GM19395 (cell line): ENCODE results near the gene ABCG4.

Experiments used
- ATAC-seq: cut with Tn5 transposase; IDR thresholded peaks from one replicate; pipeline ENCODE4 v1.9.1; 2021; ENCODE audit warnings: mild to moderate bottlenecking, moderate library complexity; ENCODE audit not compliant: unreplicated experiment

ABCG4 gene

DNA sequence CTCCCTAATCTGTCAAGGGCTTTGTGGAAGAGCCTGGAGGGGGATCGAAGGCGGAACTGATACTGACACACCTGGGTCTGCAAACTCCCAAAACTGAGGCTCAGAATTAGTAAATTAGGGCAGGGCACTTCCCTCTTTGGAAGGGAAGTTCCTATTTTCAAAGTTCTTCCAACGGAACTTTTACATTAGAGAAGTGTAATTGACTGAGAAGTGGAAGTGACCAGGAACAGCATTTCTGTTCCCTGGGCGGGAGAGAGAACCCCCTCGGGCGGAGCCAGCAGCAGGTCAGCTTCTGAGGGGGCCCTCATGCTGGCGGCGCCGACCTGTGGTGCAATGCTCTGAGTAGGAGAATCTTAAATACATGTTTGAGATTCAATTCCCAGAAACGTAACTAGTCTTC is 56.2 kb downstream of the ABCG4 start:
- ATAC-seq: no peak

DNA sequence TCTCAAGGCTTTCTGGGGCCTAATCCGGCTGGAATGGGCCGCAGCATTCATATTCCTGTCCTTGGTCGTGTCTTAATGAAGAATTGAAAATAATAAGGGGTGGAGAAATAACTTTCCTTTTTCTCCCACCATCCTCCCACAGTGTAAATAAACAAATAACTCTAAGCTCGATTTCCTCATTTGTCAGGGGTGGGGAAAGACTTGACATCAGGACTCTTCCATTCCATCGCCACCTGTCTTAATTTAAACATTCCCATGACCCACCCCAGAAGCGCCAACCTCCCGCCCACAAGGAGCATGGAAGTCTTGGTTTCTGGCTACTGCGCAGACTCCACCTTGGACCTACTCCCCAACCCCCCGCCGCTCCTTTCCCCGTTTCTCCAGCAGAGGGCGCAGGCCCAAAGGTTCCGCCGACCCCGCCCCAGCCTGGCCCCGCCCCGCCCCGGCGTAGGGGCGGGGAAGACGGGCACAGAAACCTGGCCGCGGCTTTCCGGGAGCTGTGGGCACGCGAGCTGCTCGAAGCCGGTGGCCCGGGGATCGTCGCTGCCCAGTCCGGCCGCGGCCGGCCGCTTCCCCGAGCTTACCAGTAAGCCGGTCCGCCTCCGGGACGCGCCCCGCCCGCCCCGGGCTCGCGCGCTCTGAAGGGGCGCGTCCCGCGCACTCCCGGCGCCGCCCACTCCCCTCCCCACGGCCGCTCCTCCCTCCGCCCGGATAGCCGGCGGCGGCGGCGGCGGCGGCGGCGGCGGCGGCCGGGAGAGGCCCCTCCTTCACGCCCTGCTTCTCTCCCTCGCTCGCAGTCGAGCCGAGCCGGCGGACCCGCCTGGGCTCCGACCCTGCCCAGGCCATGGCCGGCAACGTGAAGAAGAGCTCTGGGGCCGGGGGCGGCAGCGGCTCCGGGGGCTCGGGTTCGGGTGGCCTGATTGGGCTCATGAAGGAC is 57.0 kb downstream of the ABCG4 start, which contains the start of gene CBL:
Gene CBL, plus strand, starts transcription at position 766 of the 937 bp plus-strand sequence. Its CDS starts 79 bp downstream, at position 845.
- peak; percentile 78 for ATAC-seq

DNA sequence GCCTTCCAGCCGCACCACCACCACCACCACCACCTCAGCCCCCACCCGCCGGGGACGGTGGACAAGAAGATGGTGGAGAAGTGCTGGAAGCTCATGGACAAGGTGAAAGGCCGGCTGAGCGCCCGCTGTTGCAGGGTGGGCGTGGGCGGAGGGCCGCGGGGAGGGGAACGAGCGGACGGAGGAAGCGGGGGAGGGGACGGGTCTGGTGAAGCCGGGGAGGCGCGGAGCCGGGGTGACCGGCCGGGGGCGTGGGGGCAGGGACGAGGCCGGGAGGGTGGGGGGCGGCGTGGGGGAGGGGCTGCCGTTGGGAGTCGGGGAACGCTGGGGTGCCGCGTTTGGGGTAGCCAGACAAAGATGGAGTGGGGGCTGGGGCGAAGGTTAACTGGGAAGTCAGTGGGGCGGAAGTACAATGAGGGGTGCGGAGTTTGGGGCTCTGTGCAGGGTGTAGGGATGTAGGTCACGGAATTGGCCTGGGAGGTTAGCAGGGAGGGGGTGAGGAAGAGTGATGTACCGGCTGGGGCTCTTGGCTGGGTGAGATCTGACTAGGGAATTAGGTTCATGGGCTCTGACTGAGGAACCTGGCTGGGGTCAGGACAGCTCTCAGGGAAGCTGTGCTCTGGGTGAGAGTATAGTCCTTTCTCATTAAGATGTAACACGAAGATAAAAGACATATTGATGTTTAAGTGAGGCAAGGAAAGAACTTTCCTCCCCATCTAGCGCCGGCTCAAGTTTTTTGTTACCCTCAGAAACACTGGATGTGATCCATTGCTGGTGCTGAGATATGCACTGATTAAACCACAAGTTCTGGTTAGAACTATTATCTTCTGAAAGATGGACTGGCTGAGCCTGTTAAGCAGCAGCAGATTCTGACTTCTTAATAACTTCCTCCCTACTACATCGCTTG is 57.9 kb downstream of the ABCG4 start:
- ATAC-seq: peak; percentile 39

DNA sequence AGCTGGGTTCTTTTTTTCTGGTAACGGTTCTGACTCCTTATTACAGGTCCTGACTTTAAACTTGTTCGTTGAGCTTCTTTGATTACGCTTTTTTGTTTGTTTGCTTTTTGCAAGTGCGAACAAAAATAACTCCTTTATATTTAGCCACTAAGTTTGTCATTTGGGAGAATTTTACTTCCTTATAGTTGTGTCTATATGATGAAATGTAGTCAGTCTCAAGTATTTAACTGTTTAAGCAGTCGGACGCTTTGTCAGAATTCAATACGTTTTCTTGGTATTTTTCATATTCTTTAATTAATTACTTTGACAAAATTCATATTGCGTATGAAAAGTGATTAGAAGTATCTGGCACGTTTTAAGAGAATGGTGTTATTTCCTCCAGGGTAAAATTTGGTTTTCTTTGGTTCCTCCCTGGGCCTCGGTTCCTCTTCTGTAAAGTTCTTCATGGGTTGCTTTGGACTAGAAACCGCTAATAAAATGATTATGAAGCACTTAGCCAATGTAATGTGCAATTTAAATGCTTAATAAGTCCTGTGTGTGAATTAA is 58.6 kb downstream of the ABCG4 start:
- no peak for ATAC-seq

DNA sequence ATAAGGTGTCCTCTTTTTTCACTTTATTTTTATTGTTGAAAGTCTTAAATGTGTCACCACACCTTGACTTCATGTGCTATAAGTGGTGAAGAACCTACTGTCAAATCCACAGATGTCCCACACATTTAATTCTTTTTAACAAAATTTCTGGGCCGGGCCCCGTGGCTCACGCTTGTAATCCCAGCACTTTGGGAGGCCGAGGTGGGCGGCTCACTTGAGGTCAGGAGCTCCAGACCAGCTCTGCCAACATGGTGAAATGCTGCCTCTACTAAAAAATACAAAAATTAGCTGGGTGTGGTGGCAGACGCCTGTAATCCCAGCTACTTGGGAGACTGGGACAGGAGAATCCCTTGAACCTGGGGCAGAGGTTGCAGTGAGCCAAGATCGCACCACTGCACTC is 60.3 kb downstream of the ABCG4 start:
- ATAC-seq: no peak

DNA sequence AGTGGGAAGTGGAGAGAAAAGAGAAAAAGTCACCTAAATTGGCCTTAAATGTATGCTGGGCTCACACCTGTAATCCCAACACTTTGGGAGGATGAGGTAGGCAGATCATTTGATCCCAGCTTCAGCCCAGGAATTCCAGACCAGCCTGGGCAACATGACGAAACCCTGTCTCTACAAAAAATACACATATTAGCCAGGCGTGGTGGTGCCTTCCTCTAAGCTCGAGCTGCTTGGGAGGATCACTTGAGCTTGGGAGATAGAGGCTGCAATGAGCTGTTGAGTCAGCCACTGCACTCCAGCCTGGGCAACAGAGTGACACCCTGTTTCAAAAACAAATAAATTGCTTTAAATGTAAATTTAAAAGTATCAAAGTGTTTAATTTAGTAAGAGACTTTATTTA is 61.2 kb downstream of the ABCG4 start:
- ATAC-seq: no peak
